ENCODE results near the gene LAMC2. TPM values are rescaled to one million over a fixed set of nuclear protein-coding genes. Genes with fewer than 3 reads are reported as not detected.
A peak's percentile ranks its signal among the peaks of the same experiment; 100 is the strongest.

Gene LAMC2
- total RNA-seq, 1 experiment from 2014 or later: 884 TPM

DNA sequence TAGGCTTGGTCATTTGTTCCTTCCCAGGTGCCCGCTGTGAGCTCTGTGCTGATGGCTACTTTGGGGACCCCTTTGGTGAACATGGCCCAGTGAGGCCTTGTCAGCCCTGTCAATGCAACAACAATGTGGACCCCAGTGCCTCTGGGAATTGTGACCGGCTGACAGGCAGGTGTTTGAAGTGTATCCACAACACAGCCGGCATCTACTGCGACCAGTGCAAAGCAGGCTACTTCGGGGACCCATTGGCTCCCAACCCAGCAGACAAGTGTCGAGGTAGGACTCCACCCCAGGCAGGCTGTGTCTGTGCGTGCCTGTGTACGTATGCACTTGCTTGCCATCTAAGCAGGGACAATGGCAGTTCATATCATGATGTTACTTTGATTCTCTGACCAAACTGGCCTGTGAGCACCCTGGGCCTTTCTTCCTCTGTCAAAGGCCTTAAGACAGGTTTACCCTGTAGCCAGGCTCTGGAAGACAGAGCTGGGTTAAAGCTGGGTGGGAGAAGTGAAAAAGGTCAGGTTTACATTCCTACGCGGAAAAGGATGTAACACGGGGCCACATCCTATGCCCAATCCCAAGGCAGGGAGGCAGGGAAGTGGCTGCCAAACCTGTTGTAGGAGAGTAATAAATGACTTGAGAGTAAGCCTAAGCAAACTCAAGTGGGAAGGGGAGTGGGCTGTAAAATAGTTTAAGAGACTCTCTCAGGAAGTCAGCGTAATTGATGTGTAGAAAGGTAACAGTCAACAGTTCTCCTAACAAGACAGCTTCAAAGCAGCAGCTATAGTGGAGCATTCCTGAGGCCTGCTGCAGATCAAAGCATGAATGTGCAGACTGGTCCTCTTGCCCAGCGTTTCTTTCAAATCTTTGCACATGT is 42.5 kb downstream of the LAMC2 start:
- POLR2A ChIA-PET: interaction anchor here (0.6 to 2.6 kb wide), 12 partner anchors 10 to 266 kb away, joined by 3 to 10 read pairs (median 4); partner anchors contain the start of gene LAMC2
- Mint-ChIP-seq H3K27ac (ENCODE audit: low read depth, unreplicated experiment) (peak overlapping the region; percentile 28), H3K4me1 (ENCODE audit: insufficient read depth, unreplicated experiment) (peaks cover 27% of the 10 kb centered on the region), H3K27me3 (ENCODE audit: insufficient read depth, unreplicated experiment) (no peaks in the 10 kb centered on the region), H3K36me3 (ENCODE audit: insufficient read depth, unreplicated experiment) (peaks cover 86% of the 10 kb centered on the region), H3K4me3 (ENCODE audit: unreplicated experiment) (no peak overlapping the region), H3K9me3 (ENCODE audit: unreplicated experiment) (no peaks in the 10 kb centered on the region)
- CTCF ChIA-PET: interaction anchor here (0.5 to 5.6 kb wide), 22 partner anchors 9 to 415 kb away, joined by 3 to 33 read pairs (median 4); no protein-coding TSS in a partner anchor
- intact Hi-C loops (cut with micrococcal nuclease): loop anchor here (1.0 kb wide), 1 partner anchor 266 kb away; no protein-coding TSS in a partner anchor
- DNase-seq (ENCODE audit: unreplicated experiment): no peak
- TF ChIP-seq, protein P1, sequence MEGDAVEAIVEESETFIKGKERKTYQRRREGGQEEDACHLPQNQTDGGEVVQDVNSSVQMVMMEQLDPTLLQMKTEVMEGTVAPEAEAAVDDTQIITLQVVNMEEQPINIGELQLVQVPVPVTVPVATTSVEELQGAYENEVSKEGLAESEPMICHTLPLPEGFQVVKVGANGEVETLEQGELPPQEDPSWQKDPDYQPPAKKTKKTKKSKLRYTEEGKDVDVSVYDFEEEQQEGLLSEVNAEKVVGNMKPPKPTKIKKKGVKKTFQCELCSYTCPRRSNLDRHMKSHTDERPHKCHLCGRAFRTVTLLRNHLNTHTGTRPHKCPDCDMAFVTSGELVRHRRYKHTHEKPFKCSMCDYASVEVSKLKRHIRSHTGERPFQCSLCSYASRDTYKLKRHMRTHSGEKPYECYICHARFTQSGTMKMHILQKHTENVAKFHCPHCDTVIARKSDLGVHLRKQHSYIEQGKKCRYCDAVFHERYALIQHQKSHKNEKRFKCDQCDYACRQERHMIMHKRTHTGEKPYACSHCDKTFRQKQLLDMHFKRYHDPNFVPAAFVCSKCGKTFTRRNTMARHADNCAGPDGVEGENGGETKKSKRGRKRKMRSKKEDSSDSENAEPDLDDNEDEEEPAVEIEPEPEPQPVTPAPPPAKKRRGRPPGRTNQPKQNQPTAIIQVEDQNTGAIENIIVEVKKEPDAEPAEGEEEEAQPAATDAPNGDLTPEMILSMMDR (IDR thresholded peaks at IDR 0.05; ENCODE audit: unreplicated experiment): no peak
- no TSS peak for BruUV-seq (replicated peaks)

DNA sequence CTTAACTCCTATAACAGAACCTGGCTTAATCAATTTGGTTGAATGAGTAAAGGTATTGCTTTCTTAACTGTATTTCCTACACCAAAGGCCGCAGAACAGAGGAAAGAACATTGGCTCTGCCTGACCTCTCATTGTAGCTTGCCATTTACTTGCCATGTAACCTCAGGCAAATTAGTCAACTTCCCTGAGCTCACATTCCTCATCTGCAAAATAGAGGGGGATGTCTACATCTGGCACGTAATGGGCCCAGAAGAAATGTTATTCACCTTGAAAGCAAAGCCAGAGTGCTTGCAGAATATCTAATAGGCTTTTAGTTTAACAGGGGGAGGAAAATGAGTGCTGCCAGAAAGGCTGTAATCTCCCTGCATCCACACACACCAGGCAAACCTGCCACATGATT is 44.3 kb downstream of the LAMC2 start:
- Mint-ChIP-seq H3K9me3 (ENCODE audit: unreplicated experiment) (no peaks in the 10 kb centered on the region), H3K36me3 (ENCODE audit: insufficient read depth, unreplicated experiment) (peaks cover 97% of the 10 kb centered on the region), H3K4me3 (ENCODE audit: unreplicated experiment) (no peak overlapping the region), H3K27me3 (ENCODE audit: insufficient read depth, unreplicated experiment) (no peaks in the 10 kb centered on the region), H3K4me1 (ENCODE audit: insufficient read depth, unreplicated experiment) (peaks cover 41% of the 10 kb centered on the region), H3K27ac (ENCODE audit: low read depth, unreplicated experiment) (peak overlapping the region; percentile 46)
- ChIA-PET CTCF (interaction anchor here (0.6 to 5.6 kb wide), 7 partner anchors 11 to 374 kb away, joined by 3 to 33 read pairs (median 3); no protein-coding TSS in a partner anchor), POLR2A (interaction anchor here (1.0 to 2.6 kb wide), 7 partner anchors 8 to 268 kb away, joined by 3 to 9 read pairs (median 4); no protein-coding TSS in a partner anchor)
- DNase-seq (ENCODE audit: unreplicated experiment): peak; percentile 82
- BruUV-seq (replicated peaks): no TSS peak
- TF ChIP-seq, protein P1 (IDR thresholded peaks at IDR 0.05; ENCODE audit: unreplicated experiment): no peak
- intact Hi-C loops (cut with micrococcal nuclease): no loop called here

DNA sequence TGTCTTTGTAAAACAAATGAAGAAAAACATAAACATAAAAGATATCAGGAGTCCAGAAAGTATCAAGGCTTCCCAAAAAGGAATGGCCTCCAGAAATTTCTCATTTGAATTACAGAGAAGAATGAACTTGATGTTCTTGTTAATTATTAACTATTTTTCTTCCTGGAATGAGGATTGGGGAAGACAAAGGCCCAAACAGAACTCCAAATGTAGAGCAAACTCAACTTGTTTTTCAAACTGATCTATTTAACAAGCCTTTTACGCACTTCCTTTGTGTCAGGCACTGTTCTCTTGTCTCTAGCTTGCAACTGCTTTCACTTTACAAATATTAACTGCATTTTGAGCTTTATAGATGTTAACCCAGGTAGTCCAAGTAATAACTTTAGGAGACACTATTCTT is 45.5 kb downstream of the LAMC2 start:
- CTCF ChIA-PET: interaction anchor here (0.6 to 5.6 kb wide), 7 partner anchors 12 to 200 kb away, joined by 3 to 33 read pairs (median 4); no protein-coding TSS in a partner anchor
- BruUV-seq (replicated peaks): no TSS peak
- intact Hi-C loops (cut with micrococcal nuclease): no loop called here
- Mint-ChIP-seq H3K27ac (ENCODE audit: low read depth, unreplicated experiment) (no peak overlapping the region), H3K4me3 (ENCODE audit: unreplicated experiment) (no peak overlapping the region), H3K4me1 (ENCODE audit: insufficient read depth, unreplicated experiment) (peaks cover 45% of the 10 kb centered on the region), H3K36me3 (ENCODE audit: insufficient read depth, unreplicated experiment) (peaks cover 97% of the 10 kb centered on the region), H3K9me3 (ENCODE audit: unreplicated experiment) (no peaks in the 10 kb centered on the region), H3K27me3 (ENCODE audit: insufficient read depth, unreplicated experiment) (no peaks in the 10 kb centered on the region)
- POLR2A ChIA-PET: interaction anchor here (0.7 to 2.6 kb wide), 5 partner anchors 9 to 269 kb away, joined by 3 to 9 read pairs (median 7); no protein-coding TSS in a partner anchor
- no peak for DNase-seq (ENCODE audit: unreplicated experiment)
- TF ChIP-seq, protein P1 (IDR thresholded peaks at IDR 0.05; ENCODE audit: unreplicated experiment): no peak

GRCh38 chr1:183233113-183233512 is 47.0 kb downstream of the LAMC2 start:
- BruUV-seq (replicated peaks): no TSS peak
- Mint-ChIP-seq H3K4me1 (ENCODE audit: insufficient read depth, unreplicated experiment) (peaks cover 46% of the 10 kb centered on the region), H3K27ac (ENCODE audit: low read depth, unreplicated experiment) (peak overlapping the region; percentile 42), H3K27me3 (ENCODE audit: insufficient read depth, unreplicated experiment) (no peaks in the 10 kb centered on the region), H3K9me3 (ENCODE audit: unreplicated experiment) (no peaks in the 10 kb centered on the region), H3K36me3 (ENCODE audit: insufficient read depth, unreplicated experiment) (peaks cover 96% of the 10 kb centered on the region), H3K4me3 (ENCODE audit: unreplicated experiment) (no peak overlapping the region)
- DNase-seq (ENCODE audit: unreplicated experiment): no peak
- TF ChIP-seq, protein P1 (IDR thresholded peaks at IDR 0.05; ENCODE audit: unreplicated experiment): no peak
- ChIA-PET POLR2A (interaction anchor here (0.6 to 0.8 kb wide), 5 partner anchors 28 to 1669 kb away, joined by 3 to 4 read pairs (median 3); no protein-coding TSS in a partner anchor), CTCF (interaction anchor here (0.6 to 1.5 kb wide), 3 partner anchors 36 to 208 kb away, joined by 3 to 4 read pairs (median 3); no protein-coding TSS in a partner anchor)
- intact Hi-C loops (cut with micrococcal nuclease): no loop called here

Measured in MCF 10A (cell line).